ENCODE measurements around the gene DENND1A.

DNA sequence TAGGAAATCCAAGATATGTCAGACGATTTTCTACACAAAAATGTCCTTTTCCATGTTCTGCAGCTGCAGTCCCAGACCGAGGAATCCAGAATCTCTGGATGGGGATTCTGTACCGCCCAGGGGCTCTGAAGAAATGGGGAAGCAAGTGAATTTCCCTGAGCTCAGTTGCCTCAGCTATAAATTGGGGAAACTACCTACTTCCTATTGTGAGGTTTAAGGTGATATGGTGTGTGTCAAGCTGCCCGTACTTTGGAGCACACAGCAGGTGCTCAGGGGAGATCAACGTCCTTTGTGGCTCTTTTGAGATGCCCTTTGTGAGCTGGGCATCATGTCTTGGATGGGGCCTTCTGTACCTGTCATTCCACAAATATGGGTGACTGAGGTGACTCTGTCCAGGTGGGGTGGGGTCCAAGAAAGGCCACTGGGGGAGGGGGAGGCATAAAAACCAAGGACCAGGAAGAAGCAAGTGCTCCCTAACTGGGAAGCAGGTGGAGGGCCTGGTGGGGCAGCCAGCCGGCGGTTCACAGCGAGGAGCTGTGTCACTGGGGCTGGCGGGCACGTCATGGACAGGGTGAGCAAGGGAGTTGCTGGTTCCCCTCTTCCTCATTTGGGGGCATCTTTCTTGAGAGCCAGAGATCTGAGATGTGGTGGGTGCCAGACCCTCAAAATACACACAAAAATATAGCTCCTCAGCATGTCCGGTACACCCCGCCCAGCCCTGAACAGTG, 457.9 kb downstream of the DENND1A start:
- TF ChIP-seq POLR2AphosphoS5 (IDR thresholded peaks at IDR 0.05; ENCODE audit: borderline replicate concordance, low read depth, low read length): no peak
- no peak for TF ChIP-seq EZH2 (IDR thresholded peaks at IDR 0.05)
- no peak for TF ChIP-seq FOXP2 (optimal IDR thresholded peaks at IDR 0.05; ENCODE audit: control extremely low read depth, extremely low read length, insufficient read depth)
